K562 (cell line): ENCODE data around the gene NRG3. TPM values are rescaled to one million over a fixed set of nuclear protein-coding genes. Genes with fewer than 3 reads are reported as not detected.

Experiments used
- CBX3 ChIP-seq, 2 experiments: IDR thresholded peaks; 1 replicate in 1 of 2; 2 replicates in 1 of 2; pipeline ENCODE4 v1.6.1; 2012; ENCODE audit warnings: inconsistent platforms in 2 of 2, low read length in 2 of 2, borderline replicate concordance in 1 of 2, control low read depth in 1 of 2
- EP400 ChIP-seq: fragments of 450-650 bp; IDR thresholded peaks from 2 replicates; pipeline ENCODE4 v1.6.1; 2017; ENCODE audit warnings: antibody characterized with exemption, mild to moderate bottlenecking, moderate library complexity
- GTF2E2 ChIP-seq: fragments of 200-800 bp; sonication (Bioruptor generic); IDR thresholded peaks from 2 replicates; pipeline ENCODE4 v1.6.1; 2016; ENCODE audit warnings: missing genetic modification characterization, missing compliant biosample characterization
- HDAC2 ChIP-seq: fragments of 450-650 bp; IDR thresholded peaks from 2 replicates; pipeline ENCODE4 v1.6.1; 2016; ENCODE audit warnings: mild to moderate bottlenecking
- RUNX1 ChIP-seq: sonication (generic); IDR thresholded peaks from 2 replicates; pipeline ENCODE4 v1.6.1; 2016; ENCODE audit warnings: antibody characterized with exemption, low read depth
- TRIM28 ChIP-seq: fragments of 450-650 bp; IDR thresholded peaks from 2 replicates; pipeline ENCODE4 v1.6.1; 2017
- WHSC1 ChIP-seq: IDR thresholded peaks from one replicate; pipeline ENCODE4 v1.6.1; 2012; ENCODE audit warnings: low read length, control low read depth, inconsistent platforms
- ZNF143 ChIP-seq: sonication (generic); formaldehyde crosslinking; IDR thresholded peaks from 2 replicates; pipeline ENCODE4 v1.9.0; 2022; ENCODE audit warnings: mild to moderate bottlenecking, missing genetic modification reagents
- ZNF274 ChIP-seq: IDR thresholded peaks from 2 replicates; pipeline ENCODE4 v1.6.1; 2011; ENCODE audit warnings: low read depth, mild to moderate bottlenecking, low read length, moderate library complexity, borderline replicate concordance
- polyA plus RNA-seq, 8 experiments: library from polyadenylated mRNA; depleted of rRNA in 4 of 8; stranded (reverse) in 5 of 8; unstranded in 3 of 8; fragments of >200 nt; fragmentation: Nextera tagmentation in 2 of 8; fragmentation: Illumina TruSeq in 1 of 8; extraction: Ambion mirVana in 2 of 8; extraction: Trizol in 1 of 8; gene quantifications; 2 replicates each; pipeline versions ENCODE4 v1.2.1 to v1.2.3, GENCODE V29; 2011 to 2014; ENCODE audit warnings: inconsistent platforms in 1 of 8, missing spikeins in 1 of 8
- total RNA-seq, 7 experiments: library from RNA; depleted of rRNA in 6 of 7; stranded (reverse); fragments of >200 nt in 6 of 7; fragmentation: Illumina TruSeq in 2 of 7; extraction: Trizol in 2 of 7; gene quantifications; 2 replicates each; pipeline versions ENCODE4 v1.2.1 to v1.2.3, GENCODE V29; 2011 to 2021; ENCODE audit warnings: low replicate concordance in 1 of 7
- TF ChIP-seq, protein P1 (sequence below): IDR thresholded peaks from 3 replicates; pipeline ENCODE4 v1.6.1; 2011; ENCODE audit warnings: borderline replicate concordance, mild to moderate bottlenecking; ENCODE audit not compliant: insufficient read length, insufficient read depth
- TF ChIP-seq, protein P2 (sequence below): fragments of 250-450 bp; sonication (Bioruptor Pico); IDR thresholded peaks from 2 replicates; pipeline ENCODE4 v1.8.0; 2021; ENCODE audit warnings: borderline replicate concordance, mild to moderate bottlenecking, moderate library complexity; ENCODE audit not compliant: poor library complexity, severe bottlenecking
- TF ChIP-seq, protein P3 (sequence below): fragments of 450-650 bp; formaldehyde crosslinking; IDR thresholded peaks from 2 replicates; pipeline ENCODE4 v1.4.0; 2020; ENCODE audit warnings: mild to moderate bottlenecking, moderate library complexity
- TF ChIP-seq, protein P4 (sequence below): fragments of 250-450 bp; sonication (Bioruptor Pico); IDR thresholded peaks from 2 replicates; pipeline ENCODE4 v1.5.0; 2022; ENCODE audit warnings: mild to moderate bottlenecking

NRG3 gene
- total and polyA plus RNA-seq, 9 of the 15 experiments (the other 6 are each of a cell fraction or from before 2014, with no cell fraction given) = not detected

DNA sequence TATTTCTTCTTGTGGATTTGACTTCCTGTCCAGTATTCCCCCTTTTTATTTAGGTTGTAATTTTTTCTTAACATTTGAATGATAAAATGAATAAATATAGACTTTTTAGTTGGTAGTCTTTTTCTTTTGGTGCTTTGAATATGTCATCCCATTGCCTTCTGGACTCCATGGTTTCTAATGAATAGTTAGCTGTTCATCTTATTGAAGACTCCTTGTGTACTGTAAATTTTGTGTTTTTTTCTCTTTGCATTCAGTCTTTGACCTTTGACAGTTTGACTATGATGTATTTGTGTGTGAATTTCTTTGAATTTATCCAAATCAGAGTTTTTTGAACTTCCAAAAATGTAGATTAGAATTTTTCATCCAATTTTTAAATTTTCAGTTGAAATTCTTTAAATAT lies 554.3 kb downstream of the NRG3 start (continued):
- no peak for TF ChIP-seq WHSC1
- TF ChIP-seq, protein P1, sequence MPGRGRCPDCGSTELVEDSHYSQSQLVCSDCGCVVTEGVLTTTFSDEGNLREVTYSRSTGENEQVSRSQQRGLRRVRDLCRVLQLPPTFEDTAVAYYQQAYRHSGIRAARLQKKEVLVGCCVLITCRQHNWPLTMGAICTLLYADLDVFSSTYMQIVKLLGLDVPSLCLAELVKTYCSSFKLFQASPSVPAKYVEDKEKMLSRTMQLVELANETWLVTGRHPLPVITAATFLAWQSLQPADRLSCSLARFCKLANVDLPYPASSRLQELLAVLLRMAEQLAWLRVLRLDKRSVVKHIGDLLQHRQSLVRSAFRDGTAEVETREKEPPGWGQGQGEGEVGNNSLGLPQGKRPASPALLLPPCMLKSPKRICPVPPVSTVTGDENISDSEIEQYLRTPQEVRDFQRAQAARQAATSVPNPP = no peak
- no peak for TF ChIP-seq ZNF143
- TF ChIP-seq CBX3 (IDR thresholded peaks at IDR 0.05; ENCODE audit: borderline replicate concordance in 1 of 2, low read length in 2 of 2) = peak in 1 of 2 experiments; percentile 45; a peak in 1 of 3 replicates
- TF ChIP-seq, protein P2, sequence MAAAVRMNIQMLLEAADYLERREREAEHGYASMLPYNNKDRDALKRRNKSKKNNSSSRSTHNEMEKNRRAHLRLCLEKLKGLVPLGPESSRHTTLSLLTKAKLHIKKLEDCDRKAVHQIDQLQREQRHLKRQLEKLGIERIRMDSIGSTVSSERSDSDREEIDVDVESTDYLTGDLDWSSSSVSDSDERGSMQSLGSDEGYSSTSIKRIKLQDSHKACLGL (CRISPR knock-in tag) = no peak
- TF ChIP-seq EP400 = no peak
- TF ChIP-seq, protein P3, sequence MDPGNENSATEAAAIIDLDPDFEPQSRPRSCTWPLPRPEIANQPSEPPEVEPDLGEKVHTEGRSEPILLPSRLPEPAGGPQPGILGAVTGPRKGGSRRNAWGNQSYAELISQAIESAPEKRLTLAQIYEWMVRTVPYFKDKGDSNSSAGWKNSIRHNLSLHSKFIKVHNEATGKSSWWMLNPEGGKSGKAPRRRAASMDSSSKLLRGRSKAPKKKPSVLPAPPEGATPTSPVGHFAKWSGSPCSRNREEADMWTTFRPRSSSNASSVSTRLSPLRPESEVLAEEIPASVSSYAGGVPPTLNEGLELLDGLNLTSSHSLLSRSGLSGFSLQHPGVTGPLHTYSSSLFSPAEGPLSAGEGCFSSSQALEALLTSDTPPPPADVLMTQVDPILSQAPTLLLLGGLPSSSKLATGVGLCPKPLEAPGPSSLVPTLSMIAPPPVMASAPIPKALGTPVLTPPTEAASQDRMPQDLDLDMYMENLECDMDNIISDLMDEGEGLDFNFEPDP (CRISPR knock-in tag) = no peak
- TF ChIP-seq HDAC2 = no peak
- TF ChIP-seq, protein P4, sequence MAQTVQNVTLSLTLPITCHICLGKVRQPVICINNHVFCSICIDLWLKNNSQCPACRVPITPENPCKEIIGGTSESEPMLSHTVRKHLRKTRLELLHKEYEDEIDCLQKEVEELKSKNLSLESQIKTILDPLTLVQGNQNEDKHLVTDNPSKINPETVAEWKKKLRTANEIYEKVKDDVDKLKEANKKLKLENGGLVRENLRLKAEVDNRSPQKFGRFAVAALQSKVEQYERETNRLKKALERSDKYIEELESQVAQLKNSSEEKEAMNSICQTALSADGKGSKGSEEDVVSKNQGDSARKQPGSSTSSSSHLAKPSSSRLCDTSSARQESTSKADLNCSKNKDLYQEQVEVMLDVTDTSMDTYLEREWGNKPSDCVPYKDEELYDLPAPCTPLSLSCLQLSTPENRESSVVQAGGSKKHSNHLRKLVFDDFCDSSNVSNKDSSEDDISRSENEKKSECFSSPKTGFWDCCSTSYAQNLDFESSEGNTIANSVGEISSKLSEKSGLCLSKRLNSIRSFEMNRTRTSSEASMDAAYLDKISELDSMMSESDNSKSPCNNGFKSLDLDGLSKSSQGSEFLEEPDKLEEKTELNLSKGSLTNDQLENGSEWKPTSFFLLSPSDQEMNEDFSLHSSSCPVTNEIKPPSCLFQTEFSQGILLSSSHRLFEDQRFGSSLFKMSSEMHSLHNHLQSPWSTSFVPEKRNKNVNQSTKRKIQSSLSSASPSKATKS (CRISPR knock-in tag) = no peak
- 0 out of 2 replicates have a peak, but pooled peaks have one; percentile 60 for TF ChIP-seq TRIM28
- TF ChIP-seq ZNF274 = no peak
- no peak for TF ChIP-seq GTF2E2 (tag)
- no peak for TF ChIP-seq RUNX1
